Fibroblast of lung (primary cell): ENCODE measurements around the gene GCC2. TPM values are rescaled to one million over a fixed set of nuclear protein-coding genes. Genes with fewer than 3 reads are reported as not detected.
A peak's percentile ranks its signal among the peaks of the same experiment; 100 is the strongest.

Source experiments
- DNase-seq, 2 donors: peaks; one replicate each; pipeline versions ENCODE4 v3.0.0 to v3.0.0-alpha.2; 2010; ENCODE audit warnings: low read depth in 2 of 2
- H2AFZ ChIP-seq: 2 replicates; pipeline ENCODE4 v1.5.1; 2012; ENCODE audit warnings: low read length, control low read depth, inconsistent platforms
- H3K27ac ChIP-seq: 2 replicates; pipeline ENCODE4 v1.5.1; 2011; ENCODE audit warnings: low read length, control low read depth; ENCODE audit not compliant: insufficient read depth
- H3K27me3 ChIP-seq: 2 replicates; pipeline ENCODE4 v1.5.1; 2011; ENCODE audit warnings: mild to moderate bottlenecking, low read length; ENCODE audit not compliant: control insufficient read depth, insufficient read depth
- H3K36me3 ChIP-seq: 2 replicates; pipeline ENCODE4 v1.5.1; 2011; ENCODE audit warnings: low read length; ENCODE audit not compliant: control insufficient read depth, insufficient read depth
- H3K4me1 ChIP-seq: 2 replicates; pipeline ENCODE4 v1.5.1; 2011; ENCODE audit warnings: low read length; ENCODE audit not compliant: control insufficient read depth, insufficient read depth; ENCODE audit errors: extremely low read depth
- H3K4me2 ChIP-seq: 2 replicates; pipeline ENCODE4 v1.5.1; 2011; ENCODE audit warnings: low read length, control low read depth; ENCODE audit not compliant: insufficient read depth; ENCODE audit errors: extremely low read depth
- H3K4me3 ChIP-seq, 4 experiments: fragments of 200-600 bp in 1 of 4; sonication (generic) in 1 of 4; replicated peaks in 1 of 4; 2 replicates each; pipeline ENCODE4 v1.5.1; 2011 to 2016; ENCODE audit warnings: low read length in 4 of 4, low read depth in 3 of 4, mild to moderate bottlenecking in 3 of 4, control low read depth in 2 of 4, inconsistent platforms in 1 of 4, mixed read lengths in 1 of 4; ENCODE audit not compliant: insufficient read depth in 1 of 4; ENCODE audit errors: control extremely low read depth in 1 of 4
- H3K79me2 ChIP-seq: 2 replicates; pipeline ENCODE4 v1.5.1; 2012; ENCODE audit warnings: mild to moderate bottlenecking, low read length, inconsistent platforms; ENCODE audit not compliant: control insufficient read depth, insufficient read depth
- H3K9ac ChIP-seq: 2 replicates; pipeline ENCODE4 v1.5.1; 2011; ENCODE audit warnings: mild to moderate bottlenecking, low read length, control low read depth; ENCODE audit not compliant: insufficient read depth
- H3K9me3 ChIP-seq: 2 replicates; pipeline ENCODE4 v1.5.1; 2012; ENCODE audit warnings: low read depth, low read length; ENCODE audit not compliant: control insufficient read depth, insufficient read depth
- H4K20me1 ChIP-seq: 2 replicates; pipeline ENCODE4 v1.5.1; 2011; ENCODE audit warnings: low read length; ENCODE audit not compliant: control insufficient read depth, insufficient read depth; ENCODE audit errors: extremely low read depth
- EZH2 ChIP-seq: IDR thresholded peaks from 2 replicates; pipeline ENCODE4 v1.5.1; 2012; ENCODE audit warnings: low read length, control low read depth, mild to moderate bottlenecking; ENCODE audit errors: missing control alignments
- polyA plus RNA-seq, 2 donors: library from polyadenylated mRNA; depleted of rRNA in 1 of 2; stranded (reverse) in 1 of 2; unstranded in 1 of 2; fragments of >200 nt; gene quantifications; 2 replicates each; pipeline ENCODE4 v1.2.1, GENCODE V29; 2011 to 2012; ENCODE audit warnings: missing spikeins in 1 of 2
- total RNA-seq: library from RNA; depleted of rRNA; stranded (reverse); fragments of >200 nt; gene quantifications from 2 replicates; pipeline ENCODE4 v1.2.1, GENCODE V29; 2014
- TF ChIP-seq, protein P1 (sequence below), 2 donors: IDR thresholded peaks in 1 of 2; conservative IDR thresholded peaks in 1 of 2; 1 replicate in 1 of 2; 2 replicates in 1 of 2; pipeline ENCODE4 v1.5.1; 2011 to 2012; ENCODE audit warnings: low read length in 2 of 2, control low read depth in 1 of 2, inconsistent platforms in 1 of 2, low read depth in 1 of 2, mild to moderate bottlenecking in 1 of 2

The GCC2 gene
- total and polyA plus RNA-seq, 2 donors (not counting 1 experiment from before 2014, with no cell fraction given) = 16.3 to 26.4 TPM

- H3K4me2 ChIP-seq = no peak overlapping the region
- no peak overlapping the region for H2AFZ ChIP-seq
- DNase-seq = no peak
- no peak overlapping the region for H3K4me3 ChIP-seq
- peaks cover 2% of the 10 kb centered on the region for H3K4me1 ChIP-seq
- H3K27me3 ChIP-seq = no peaks in the 10 kb centered on the region
- no peak overlapping the region for H3K9ac ChIP-seq
- no peaks in the 10 kb centered on the region for H3K9me3 ChIP-seq
- no peak overlapping the region for H3K27ac ChIP-seq
- H3K36me3 ChIP-seq = no peaks in the 10 kb centered on the region
- no peaks in the 10 kb centered on the region for H4K20me1 ChIP-seq
- no peaks in the 10 kb centered on the region for H3K79me2 ChIP-seq
- no peak for TF ChIP-seq EZH2
- TF ChIP-seq, protein P1, sequence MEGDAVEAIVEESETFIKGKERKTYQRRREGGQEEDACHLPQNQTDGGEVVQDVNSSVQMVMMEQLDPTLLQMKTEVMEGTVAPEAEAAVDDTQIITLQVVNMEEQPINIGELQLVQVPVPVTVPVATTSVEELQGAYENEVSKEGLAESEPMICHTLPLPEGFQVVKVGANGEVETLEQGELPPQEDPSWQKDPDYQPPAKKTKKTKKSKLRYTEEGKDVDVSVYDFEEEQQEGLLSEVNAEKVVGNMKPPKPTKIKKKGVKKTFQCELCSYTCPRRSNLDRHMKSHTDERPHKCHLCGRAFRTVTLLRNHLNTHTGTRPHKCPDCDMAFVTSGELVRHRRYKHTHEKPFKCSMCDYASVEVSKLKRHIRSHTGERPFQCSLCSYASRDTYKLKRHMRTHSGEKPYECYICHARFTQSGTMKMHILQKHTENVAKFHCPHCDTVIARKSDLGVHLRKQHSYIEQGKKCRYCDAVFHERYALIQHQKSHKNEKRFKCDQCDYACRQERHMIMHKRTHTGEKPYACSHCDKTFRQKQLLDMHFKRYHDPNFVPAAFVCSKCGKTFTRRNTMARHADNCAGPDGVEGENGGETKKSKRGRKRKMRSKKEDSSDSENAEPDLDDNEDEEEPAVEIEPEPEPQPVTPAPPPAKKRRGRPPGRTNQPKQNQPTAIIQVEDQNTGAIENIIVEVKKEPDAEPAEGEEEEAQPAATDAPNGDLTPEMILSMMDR (conservative IDR thresholded peaks at IDR 0.05 in 1 of 2, IDR thresholded peaks at IDR 0.05 in 1 of 2; ENCODE audit: low read depth in 1 of 2, low read length in 2 of 2) = no peak
Observed at GRCh38 chr2:108414256-108414876, 34.6 kb upstream of the GCC2 start.

DNA sequence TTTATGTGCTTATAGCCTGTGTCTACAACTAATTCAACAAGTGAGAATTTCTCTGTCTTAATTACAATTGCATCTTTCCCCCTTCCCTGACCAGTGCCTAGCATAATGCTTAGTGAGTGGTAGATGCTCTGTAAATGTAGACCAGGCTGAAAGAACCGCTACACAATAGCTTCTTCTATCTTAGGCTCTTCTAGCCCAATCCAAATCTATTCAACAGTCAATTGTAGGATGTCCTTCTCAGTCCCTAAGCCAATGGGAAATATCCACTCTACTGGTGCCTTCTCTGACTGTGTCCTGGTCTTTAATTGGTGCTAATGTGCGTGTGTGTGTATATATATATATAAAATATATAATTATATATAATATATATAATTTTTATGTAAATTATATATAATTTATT, 34.1 kb upstream of the GCC2 start:
- TF ChIP-seq, protein P1 (conservative IDR thresholded peaks at IDR 0.05 in 1 of 2, IDR thresholded peaks at IDR 0.05 in 1 of 2; ENCODE audit: low read depth in 1 of 2, low read length in 2 of 2) = no peak
- no peak for TF ChIP-seq EZH2
- H3K9ac ChIP-seq = no peak overlapping the region
- no peak overlapping the region for H3K27ac ChIP-seq
- no peaks in the 10 kb centered on the region for H3K36me3 ChIP-seq
- H3K4me3 ChIP-seq = no peak overlapping the region
- H3K79me2 ChIP-seq = no peaks in the 10 kb centered on the region
- no peaks in the 10 kb centered on the region for H3K9me3 ChIP-seq
- DNase-seq = no peak
- no peak overlapping the region for H3K4me2 ChIP-seq
- H3K4me1 ChIP-seq = peaks cover 2% of the 10 kb centered on the region
- no peak overlapping the region for H2AFZ ChIP-seq
- H4K20me1 ChIP-seq = no peaks in the 10 kb centered on the region
- H3K27me3 ChIP-seq = no peaks in the 10 kb centered on the region

GRCh38 chr2:108417254-108417653, 31.8 kb upstream of the GCC2 start:
- Histone ChIP-seq H3K27ac (no peak overlapping the region), H3K4me3 (no peak overlapping the region), H2AFZ (no peak overlapping the region), H3K4me2 (no peak overlapping the region), H3K36me3 (no peaks in the 10 kb centered on the region), H4K20me1 (no peaks in the 10 kb centered on the region), H3K9ac (no peak overlapping the region), H3K4me1 (peaks cover 2% of the 10 kb centered on the region), H3K9me3 (no peaks in the 10 kb centered on the region), H3K79me2 (no peaks in the 10 kb centered on the region), H3K27me3 (no peaks in the 10 kb centered on the region)
- no peak for TF ChIP-seq EZH2
- TF ChIP-seq, protein P1 (conservative IDR thresholded peaks at IDR 0.05 in 1 of 2, IDR thresholded peaks at IDR 0.05 in 1 of 2; ENCODE audit: low read depth in 1 of 2, low read length in 2 of 2) = peak in 1 of 2 donors; percentile 2
- no peak for DNase-seq
